Keratinocyte (primary cell): ENCODE measurements around the gene NVL.

Source experiments
- CTCF ChIP-seq, 3 experiments: IDR thresholded peaks in 1 of 3; conservative IDR thresholded peaks in 1 of 3; optimal IDR thresholded peaks in 1 of 3; 2 replicates in 2 of 3; 3 replicates in 1 of 3; pipeline versions ENCODE3 to v1.5.1; 2011; ENCODE audit warnings: low read length in 3 of 3, mild to moderate bottlenecking in 3 of 3, moderate library complexity in 2 of 3, control low read depth in 1 of 3, inconsistent platforms in 1 of 3; ENCODE audit not compliant: insufficient read depth in 2 of 3; ENCODE audit errors: extremely low read depth in 1 of 3
- EZH2 ChIP-seq: IDR thresholded peaks from one replicate; pipeline ENCODE4 v1.6.1; 2012; ENCODE audit warnings: inconsistent platforms, mild to moderate bottlenecking, low read length, moderate library complexity

GRCh38 chr1:224252479-224252878, 77.5 kb downstream of the NVL start:
- TF ChIP-seq CTCF (optimal IDR thresholded peaks at IDR 0.05 in 1 of 3, IDR thresholded peaks at IDR 0.05 in 1 of 3, conservative IDR thresholded peaks at IDR 0.05 in 1 of 3; ENCODE audit: extremely low read depth in 1 of 3, insufficient read depth in 2 of 3, low read length in 3 of 3): no peak
- no peak for TF ChIP-seq EZH2
